Fibroblast of lung (primary cell): ENCODE results near the gene CCT7. TPM values are rescaled to one million over a fixed set of nuclear protein-coding genes. Genes with fewer than 3 reads are reported as not detected.

ENCODE experiments used
- DNase-seq, 2 donors: peaks; one replicate each; pipeline versions ENCODE4 v3.0.0 to v3.0.0-alpha.2; 2010; ENCODE audit warnings: low read depth in 2 of 2
- H2AFZ ChIP-seq: 2 replicates; pipeline ENCODE4 v1.5.1; 2012; ENCODE audit warnings: low read length, control low read depth, inconsistent platforms
- H3K27ac ChIP-seq: 2 replicates; pipeline ENCODE4 v1.5.1; 2011; ENCODE audit warnings: low read length, control low read depth; ENCODE audit not compliant: insufficient read depth
- H3K27me3 ChIP-seq: 2 replicates; pipeline ENCODE4 v1.5.1; 2011; ENCODE audit warnings: mild to moderate bottlenecking, low read length; ENCODE audit not compliant: control insufficient read depth, insufficient read depth
- H3K36me3 ChIP-seq: 2 replicates; pipeline ENCODE4 v1.5.1; 2011; ENCODE audit warnings: low read length; ENCODE audit not compliant: control insufficient read depth, insufficient read depth
- H3K4me1 ChIP-seq: 2 replicates; pipeline ENCODE4 v1.5.1; 2011; ENCODE audit warnings: low read length; ENCODE audit not compliant: control insufficient read depth, insufficient read depth; ENCODE audit errors: extremely low read depth
- H3K4me2 ChIP-seq: 2 replicates; pipeline ENCODE4 v1.5.1; 2011; ENCODE audit warnings: low read length, control low read depth; ENCODE audit not compliant: insufficient read depth; ENCODE audit errors: extremely low read depth
- H3K4me3 ChIP-seq, 4 experiments: fragments of 200-600 bp in 1 of 4; sonication (generic) in 1 of 4; replicated peaks in 1 of 4; 2 replicates each; pipeline ENCODE4 v1.5.1; 2011 to 2016; ENCODE audit warnings: low read length in 4 of 4, low read depth in 3 of 4, mild to moderate bottlenecking in 3 of 4, control low read depth in 2 of 4, inconsistent platforms in 1 of 4, mixed read lengths in 1 of 4; ENCODE audit not compliant: insufficient read depth in 1 of 4; ENCODE audit errors: control extremely low read depth in 1 of 4
- H3K79me2 ChIP-seq: 2 replicates; pipeline ENCODE4 v1.5.1; 2012; ENCODE audit warnings: mild to moderate bottlenecking, low read length, inconsistent platforms; ENCODE audit not compliant: control insufficient read depth, insufficient read depth
- H3K9ac ChIP-seq: 2 replicates; pipeline ENCODE4 v1.5.1; 2011; ENCODE audit warnings: mild to moderate bottlenecking, low read length, control low read depth; ENCODE audit not compliant: insufficient read depth
- H3K9me3 ChIP-seq: 2 replicates; pipeline ENCODE4 v1.5.1; 2012; ENCODE audit warnings: low read depth, low read length; ENCODE audit not compliant: control insufficient read depth, insufficient read depth
- H4K20me1 ChIP-seq: 2 replicates; pipeline ENCODE4 v1.5.1; 2011; ENCODE audit warnings: low read length; ENCODE audit not compliant: control insufficient read depth, insufficient read depth; ENCODE audit errors: extremely low read depth
- CTCF ChIP-seq, 2 donors: IDR thresholded peaks in 1 of 2; conservative IDR thresholded peaks in 1 of 2; 1 replicate in 1 of 2; 2 replicates in 1 of 2; pipeline ENCODE4 v1.5.1; 2011 to 2012; ENCODE audit warnings: low read length in 2 of 2, control low read depth in 1 of 2, inconsistent platforms in 1 of 2, low read depth in 1 of 2, mild to moderate bottlenecking in 1 of 2
- EZH2 ChIP-seq: IDR thresholded peaks from 2 replicates; pipeline ENCODE4 v1.5.1; 2012; ENCODE audit warnings: low read length, control low read depth, mild to moderate bottlenecking; ENCODE audit errors: missing control alignments
- polyA plus RNA-seq, 2 donors: library from polyadenylated mRNA; depleted of rRNA in 1 of 2; stranded (reverse) in 1 of 2; unstranded in 1 of 2; fragments of >200 nt; gene quantifications; 2 replicates each; pipeline ENCODE4 v1.2.1, GENCODE V29; 2011 to 2012; ENCODE audit warnings: missing spikeins in 1 of 2
- total RNA-seq: library from RNA; depleted of rRNA; stranded (reverse); fragments of >200 nt; gene quantifications from 2 replicates; pipeline ENCODE4 v1.2.1, GENCODE V29; 2014

CCT7 gene
- total and polyA plus RNA-seq, 2 donors (not counting 1 experiment from before 2014, with no cell fraction given) = 233 to 299 TPM

- H4K20me1 ChIP-seq = no peaks in the 10 kb centered on the region
- H3K27ac ChIP-seq = no peak overlapping the region
- H3K27me3 ChIP-seq = peaks cover 13% of the 10 kb centered on the region
- H3K4me1 ChIP-seq = no peaks in the 10 kb centered on the region
- no peak overlapping the region for H3K4me2 ChIP-seq
- no peak for TF ChIP-seq EZH2
- DNase-seq = no peak
- no peaks in the 10 kb centered on the region for H3K9me3 ChIP-seq
- no peak overlapping the region for H3K9ac ChIP-seq
- no peaks in the 10 kb centered on the region for H3K36me3 ChIP-seq
- no peak overlapping the region for H3K4me3 ChIP-seq
- H3K79me2 ChIP-seq = no peaks in the 10 kb centered on the region
- H2AFZ ChIP-seq = no peak overlapping the region
Observed at GRCh38 chr2:73300926-73301325, 66.8 kb downstream of the CCT7 start.

- peaks cover 11% of the 10 kb centered on the region for H3K27me3 ChIP-seq
- H3K27ac ChIP-seq = no peak overlapping the region
- H4K20me1 ChIP-seq = no peaks in the 10 kb centered on the region
- no peak overlapping the region for H3K4me2 ChIP-seq
- TF ChIP-seq EZH2 (no peak), CTCF (conservative IDR thresholded peaks at IDR 0.05 in 1 of 2, IDR thresholded peaks at IDR 0.05 in 1 of 2; ENCODE audit: low read depth in 1 of 2, low read length in 2 of 2) (no peak)
- H3K79me2 ChIP-seq = no peaks in the 10 kb centered on the region
- no peak overlapping the region for H2AFZ ChIP-seq
- H3K9ac ChIP-seq = no peak overlapping the region
- H3K4me3 ChIP-seq = no peak overlapping the region
- DNase-seq = no peak
- no peaks in the 10 kb centered on the region for H3K36me3 ChIP-seq
- H3K4me1 ChIP-seq = no peaks in the 10 kb centered on the region
- no peaks in the 10 kb centered on the region for H3K9me3 ChIP-seq
Observed at GRCh38 chr2:73301636-73302035, 67.5 kb downstream of the CCT7 start.

Other genes starting within 250 kb of the CCT7 start
- gene SFXN5, start 162.6 kb upstream of the CCT7 start, total RNA-seq = 10.0 and 13.9 TPM in 2 replicates
- gene SFXN5, start 162.6 kb upstream of the CCT7 start, polyA plus RNA-seq = 5.8 and 11.0 TPM in 2 replicates
- gene RAB11FIP5, start 121.4 kb upstream of the CCT7 start, total RNA-seq = 22.3 and 35.0 TPM in 2 replicates
- 27.7 TPM in 2 replicates for gene RAB11FIP5, start 121.4 kb upstream of the CCT7 start, polyA plus RNA-seq
- not detected in 2 replicates for gene NOTO, start 31.7 kb upstream of the CCT7 start, total RNA-seq
- gene NOTO, start 31.7 kb upstream of the CCT7 start, polyA plus RNA-seq = not detected in 2 replicates
- 18.0 and 19.0 TPM in 2 replicates for gene SMYD5, start 20.1 kb upstream of the CCT7 start, total RNA-seq
- gene SMYD5, start 20.1 kb upstream of the CCT7 start, polyA plus RNA-seq = 16.9 and 18.5 TPM in 2 replicates
- gene PRADC1, start 1.1 kb upstream of the CCT7 start, total RNA-seq = 6.7 and 11.7 TPM in 2 replicates
- gene PRADC1, start 1.1 kb upstream of the CCT7 start, polyA plus RNA-seq = 12.3 and 17.6 TPM in 2 replicates
- 0.77 and 1.2 TPM in 2 replicates for gene FBXO41, start 50.2 kb downstream of the CCT7 start, total RNA-seq
- gene FBXO41, start 50.2 kb downstream of the CCT7 start, polyA plus RNA-seq = 0.38 and 0.51 TPM in 2 replicates
- gene EGR4, start 59.2 kb downstream of the CCT7 start, total RNA-seq = under 0.01 TPM in 1 of 2 replicates, not detected in the other
- gene EGR4, start 59.2 kb downstream of the CCT7 start, polyA plus RNA-seq = not detected in 2 replicates
- 12.3 and 13.4 TPM in 2 replicates for gene ALMS1, start 151.5 kb downstream of the CCT7 start, total RNA-seq
- gene ALMS1, start 151.5 kb downstream of the CCT7 start, polyA plus RNA-seq = 6.8 and 7.5 TPM in 2 replicates